B cell (primary cell): ENCODE results near the gene ARID4B. TPM values are rescaled to one million over a fixed set of nuclear protein-coding genes. Genes with fewer than 3 reads are reported as not detected.

Source experiments
- ATAC-seq: fragments of 200-7000 bp; cut with Tn5 transposase; one replicate; pipeline ENCODE4 v1.10.0; 2021; ENCODE audit warnings: low read depth, mild to moderate bottlenecking, moderate number of reproducible peaks, moderate library complexity
- CTCF ChIA-PET: fragments of 350-600 bp; sonication (Branson Sonifier 250); formaldehyde crosslinking; loops from one replicate; lab custom pipeline; 2021; ENCODE audit warnings: antibody characterized with exemption, inconsistent platforms; lab: Charles Lee
- POLR2A ChIA-PET: fragments of 350-600 bp; sonication (Branson Sonifier 250); formaldehyde crosslinking; loops from one replicate; lab custom pipeline; 2021; ENCODE audit warnings: antibody characterized with exemption; lab: Charles Lee
- DNase-seq: peaks from one replicate; pipeline ENCODE4 v3.0.0; 2013
- H2AFZ ChIP-seq: 2 replicates; pipeline ENCODE4 v1.6.1; 2012; ENCODE audit warnings: mild to moderate bottlenecking, low read depth, low read length; ENCODE audit not compliant: insufficient read depth, poor library complexity, severe bottlenecking
- H3K27ac ChIP-seq, 2 donors: 1 replicate in 1 of 2; 2 replicates in 1 of 2; pipeline ENCODE4 v1.5.1; 2012 to 2013; ENCODE audit warnings: low read length in 2 of 2, mild to moderate bottlenecking in 2 of 2, moderate library complexity in 1 of 2
- H3K27me3 ChIP-seq, 4 experiments: fragments of 200-600 bp in 1 of 4; sonication (generic) in 1 of 4; replicated peaks in 1 of 4; 1 replicate in 2 of 4; 2 replicates in 2 of 4; pipeline versions ENCODE4 v1.6.1 to v1.7.0; 2013 to 2016; ENCODE audit warnings: low read length in 3 of 4, mild to moderate bottlenecking in 2 of 4, mixed read lengths in 1 of 4, moderate library complexity in 1 of 4; ENCODE audit not compliant: insufficient read depth in 4 of 4, control insufficient read depth in 3 of 4; ENCODE audit errors: control extremely low read depth in 1 of 4
- H3K36me3 ChIP-seq, 2 experiments: replicated peaks in 1 of 2; 1 replicate in 1 of 2; 2 replicates in 1 of 2; pipeline versions ENCODE4 v1.6.1 to v1.7.1; 2013; ENCODE audit warnings: low read length in 1 of 2; ENCODE audit not compliant: insufficient read depth in 2 of 2, control insufficient read depth in 1 of 2; ENCODE audit errors: control extremely low read depth in 1 of 2, extremely low read depth in 1 of 2
- H3K4me1 ChIP-seq, 2 donors: fragments of 200-600 bp in 1 of 2; sonication (generic) in 1 of 2; 1 replicate in 1 of 2; 2 replicates in 1 of 2; pipeline versions ENCODE4 v1.5.1 to v1.6.1; 2013 to 2017; ENCODE audit warnings: low read length in 2 of 2; ENCODE audit not compliant: control insufficient read depth in 2 of 2, insufficient read depth in 2 of 2
- H3K4me2 ChIP-seq: replicated peaks from 2 replicates; pipeline ENCODE3; 2012; ENCODE audit warnings: mild to moderate bottlenecking, low read depth, low read length; ENCODE audit not compliant: poor library complexity, severe bottlenecking
- H3K4me3 ChIP-seq, 5 experiments: fragments of 200-600 bp in 1 of 5; sonication (generic) in 1 of 5; 1 replicate in 3 of 5; 2 replicates in 2 of 5; pipeline versions ENCODE4 v1.5.1 to v1.7.0; 2011 to 2016; ENCODE audit warnings: low read length in 4 of 5, mild to moderate bottlenecking in 4 of 5, low read depth in 2 of 5, control low read depth in 1 of 5, moderate library complexity in 1 of 5; ENCODE audit not compliant: insufficient read depth in 1 of 5; ENCODE audit errors: control extremely low read depth in 1 of 5, extremely low read depth in 1 of 5
- H3K79me2 ChIP-seq: fragments of 200-600 bp; sonication (generic); one replicate; pipeline ENCODE4 v1.6.0; 2016; ENCODE audit warnings: low read length; ENCODE audit not compliant: control insufficient read depth, insufficient read depth
- H3K9ac ChIP-seq: fragments of 200-600 bp; sonication (generic); 2 replicates; pipeline ENCODE4 v1.6.1; 2017; ENCODE audit warnings: mild to moderate bottlenecking, low read length, moderate library complexity
- H3K9me3 ChIP-seq, 3 donors: one replicate each; pipeline versions ENCODE4 v1.6.1 to v1.7.1; 2013; ENCODE audit warnings: low read length in 2 of 3; ENCODE audit not compliant: control insufficient read depth in 2 of 3, insufficient read depth in 1 of 3; ENCODE audit errors: control extremely low read depth in 1 of 3
- H4K20me1 ChIP-seq: 2 replicates; pipeline ENCODE4 v1.6.0; 2012; ENCODE audit warnings: mild to moderate bottlenecking, low read length; ENCODE audit not compliant: insufficient read depth, control insufficient read depth, poor library complexity, severe bottlenecking
- H3K27ac Mint-ChIP-seq: one replicate; pipeline ENCODE4 v1.8.0; 2021; ENCODE audit warnings: mixed read lengths
- H3K27me3 Mint-ChIP-seq: one replicate; pipeline ENCODE4 v1.8.0; 2021; ENCODE audit warnings: mixed read lengths
- H3K4me1 Mint-ChIP-seq: one replicate; pipeline ENCODE4 v1.8.0; 2021; ENCODE audit warnings: mixed read lengths
- H3K4me3 Mint-ChIP-seq: one replicate; pipeline ENCODE4 v1.8.0; 2021; ENCODE audit warnings: mixed read lengths
- H3K9me3 Mint-ChIP-seq: one replicate; pipeline ENCODE4 v1.8.0; 2022; ENCODE audit warnings: mixed read lengths; ENCODE audit not compliant: insufficient read depth
- EZH2 ChIP-seq: IDR thresholded peaks from 2 replicates; pipeline ENCODE4 v1.6.1; 2012; ENCODE audit warnings: borderline replicate concordance, low read depth, mild to moderate bottlenecking, moderate library complexity, low read length; ENCODE audit not compliant: insufficient read depth, poor library complexity, severe bottlenecking
- WGBS: methylation state at CpG from one replicate; pipeline ENCODE4 v1.1.5; 2013; ENCODE audit warnings: missing lambda C conversion rate; ENCODE audit not compliant: insufficient coverage; 5-methylcytosine and 5-hydroxymethylcytosine counted together
- intact Hi-C: fragments of 100-400 bp; cut with micrococcal nuclease; formaldehyde crosslinking; loops from one replicate; pipeline ENCODE4 v1.10.0; 2022
- polyA plus RNA-seq: library from polyadenylated mRNA; depleted of rRNA; stranded (reverse); fragments of >200 nt; gene quantifications from 2 replicates; pipeline ENCODE4 v1.2.3, GENCODE V29; 2012
- total RNA-seq, 2 donors: library from RNA; stranded (reverse); fragments of 120-200 nt in 1 of 2; gene quantifications; 1 replicate in 1 of 2; 2 replicates in 1 of 2; pipeline versions ENCODE4 v1.2.3 to v1.2.4, GENCODE V29; 2013 to 2022
- TF ChIP-seq, protein P1 (sequence below): fragments of 200-600 bp; IDR thresholded peaks from one replicate; pipeline ENCODE4 v1.8.0; 2022; ENCODE audit warnings: antibody characterized with exemption, mild to moderate bottlenecking

ARID4B gene
- total and polyA plus RNA-seq, 2 donors (not counting 1 experiment from before 2014, with no cell fraction given), result 13.2 to 110 TPM

DNA sequence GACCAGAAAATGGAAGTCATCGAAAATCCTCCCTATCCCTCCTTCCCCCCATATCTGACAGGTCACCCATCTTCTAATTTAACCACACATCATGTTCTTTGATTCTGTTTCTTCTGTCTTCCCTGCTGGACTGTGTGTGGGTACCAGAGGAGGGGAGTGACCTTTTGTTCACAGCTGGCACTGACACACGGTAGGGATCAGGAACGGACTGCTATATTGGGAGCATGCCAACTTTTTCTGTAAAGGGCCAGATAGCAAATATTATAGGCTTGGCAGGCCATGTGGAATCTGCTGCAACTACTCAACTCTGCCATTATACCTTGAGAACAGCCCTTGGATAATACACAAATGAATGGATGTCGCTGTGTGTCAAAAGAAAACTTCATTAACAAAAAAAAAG lies 191.9 kb downstream of the ARID4B start:
- intact Hi-C loops, result no loop called here
- TF ChIP-seq, protein P1, sequence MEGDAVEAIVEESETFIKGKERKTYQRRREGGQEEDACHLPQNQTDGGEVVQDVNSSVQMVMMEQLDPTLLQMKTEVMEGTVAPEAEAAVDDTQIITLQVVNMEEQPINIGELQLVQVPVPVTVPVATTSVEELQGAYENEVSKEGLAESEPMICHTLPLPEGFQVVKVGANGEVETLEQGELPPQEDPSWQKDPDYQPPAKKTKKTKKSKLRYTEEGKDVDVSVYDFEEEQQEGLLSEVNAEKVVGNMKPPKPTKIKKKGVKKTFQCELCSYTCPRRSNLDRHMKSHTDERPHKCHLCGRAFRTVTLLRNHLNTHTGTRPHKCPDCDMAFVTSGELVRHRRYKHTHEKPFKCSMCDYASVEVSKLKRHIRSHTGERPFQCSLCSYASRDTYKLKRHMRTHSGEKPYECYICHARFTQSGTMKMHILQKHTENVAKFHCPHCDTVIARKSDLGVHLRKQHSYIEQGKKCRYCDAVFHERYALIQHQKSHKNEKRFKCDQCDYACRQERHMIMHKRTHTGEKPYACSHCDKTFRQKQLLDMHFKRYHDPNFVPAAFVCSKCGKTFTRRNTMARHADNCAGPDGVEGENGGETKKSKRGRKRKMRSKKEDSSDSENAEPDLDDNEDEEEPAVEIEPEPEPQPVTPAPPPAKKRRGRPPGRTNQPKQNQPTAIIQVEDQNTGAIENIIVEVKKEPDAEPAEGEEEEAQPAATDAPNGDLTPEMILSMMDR, result no peak
- TF ChIP-seq EZH2, result no peak
- POLR2A ChIA-PET, result no interaction called here
- Mint-ChIP-seq H3K9me3 (no peaks in the 10 kb centered on the region), H3K27ac (no peak overlapping the region), H3K27me3 (no peaks in the 10 kb centered on the region), H3K4me3 (no peak overlapping the region), H3K4me1 (no peaks in the 10 kb centered on the region)
- peaks cover 19 to 69% of the 10 kb centered on the region in 2 experiments for H3K36me3 ChIP-seq
- ATAC-seq (no peak), DNase-seq (no peak)
- no peaks in the 10 kb centered on the region for H3K4me1 ChIP-seq
- H3K9me3 ChIP-seq, result no peaks in the 10 kb centered on the region
- peaks cover 3% of the 10 kb centered on the region for H3K79me2 ChIP-seq
- no peak overlapping the region for H2AFZ ChIP-seq
- H3K9ac ChIP-seq, result no peak overlapping the region
- no peak overlapping the region for H3K4me3 ChIP-seq
- peaks cover 8% of the 10 kb centered on the region for H4K20me1 ChIP-seq
- CTCF ChIA-PET, result no interaction called here
- 100% methylated on average over 1 of the region's 4 CpGs for WGBS
- no peak overlapping the region for H3K27ac ChIP-seq
- no peaks in the 10 kb centered on the region for H3K27me3 ChIP-seq
- no peak overlapping the region for H3K4me2 ChIP-seq

- POLR2A ChIA-PET, result no interaction called here
- intact Hi-C loops, result no loop called here
- H3K9me3 Mint-ChIP-seq, result no peaks in the 10 kb centered on the region
- peaks cover under 1% of the 10 kb centered on the region for H3K4me1 Mint-ChIP-seq
- Histone ChIP-seq H3K4me3 (no peak overlapping the region), H3K9me3 (no peaks in the 10 kb centered on the region), H3K4me1 (peaks cover 0 to 3% of the 10 kb centered on the region in 2 donors), H3K79me2 (peaks cover 2% of the 10 kb centered on the region), H3K9ac (no peak overlapping the region), H3K36me3 (peaks cover 13 to 58% of the 10 kb centered on the region in 2 experiments), H2AFZ (no peak overlapping the region), H3K27me3 (no peaks in the 10 kb centered on the region), H4K20me1 (no peaks in the 10 kb centered on the region), H3K4me2 (no peak overlapping the region), H3K27ac (no peak overlapping the region)
- WGBS, result 100% methylated on average over 7 of the region's 12 CpGs
- DNase-seq (no peak), ATAC-seq (no peak)
- no peak overlapping the region for H3K27ac Mint-ChIP-seq
- CTCF ChIA-PET, result no interaction called here
- TF ChIP-seq, protein P1, result no peak
- no peak for TF ChIP-seq EZH2
- no peak overlapping the region for H3K4me3 Mint-ChIP-seq
- H3K27me3 Mint-ChIP-seq, result no peaks in the 10 kb centered on the region
Measured at GRCh38 chr1:235134171-235134570, 193.8 kb downstream of the ARID4B start.
